Measurements from ENCODE around the gene TNFRSF12A. TPM values are rescaled to one million over a fixed set of nuclear protein-coding genes. Genes with fewer than 3 reads are reported as not detected.

TNFRSF12A gene
- total and polyA plus RNA-seq, 2 of the 8 experiments (the other 6 are each of a cell fraction or from before 2014, with no cell fraction given): 81.0 to 82.5 TPM

GRCh38 chr16:2987286-2987685 is 32.9 kb upstream of the TNFRSF12A start:
- no peak overlapping the region for H3K4me2 ChIP-seq (ENCODE audit: insufficient read depth in 1 of 2, low read depth in 2 of 2, low read length in 2 of 2)
- peaks cover 3 to 28% (median 23%) of the 10 kb centered on the region in 4 experiments for H3K4me1 ChIP-seq (replicated peaks in 1 of 4; ENCODE audit: control insufficient read depth in 3 of 4, insufficient read depth in 4 of 4, low read length in 3 of 4)
- no peak for TF ChIP-seq FOSL1 (IDR thresholded peaks at IDR 0.05; ENCODE audit: insufficient read depth, low read depth, low read length)
- no peak for TF ChIP-seq CREB1 (IDR thresholded peaks at IDR 0.05)
- H2AFZ ChIP-seq (ENCODE audit: low read length): no peak overlapping the region
- ChIA-PET POLR2A (ENCODE audit: partially characterized antibody) (interaction anchor here (0.5 to 15.2 kb wide), 10 partner anchors 10 to 36 kb away, joined by 3 to 200 read pairs (median 3); partner anchors contain the start of genes CLDN6, HCFC1R1, THOC6 and TNFRSF12A), CTCF (ENCODE audit: partially characterized antibody) (interaction anchor here (0.9 to 5.2 kb wide), 5 partner anchors 10 to 41 kb away, joined by 3 to 24 read pairs (median 4); partner anchors contain the start of genes CLDN6 and CLDN9)
- H3K79me1 ChIP-seq (ENCODE audit: low read depth, low read length): no peaks in the 10 kb centered on the region
- no peaks in the 10 kb centered on the region for H3K9me3 ChIP-seq (ENCODE audit: insufficient read depth in 2 of 2, low read depth in 1 of 2, low read length in 1 of 2)
- no peak overlapping the region for H4K91ac ChIP-seq (replicated peaks; ENCODE audit: insufficient read length, low read length)
- no peaks in the 10 kb centered on the region for H4K20me1 ChIP-seq (replicated peaks in 1 of 2; ENCODE audit: control insufficient read depth in 1 of 2, insufficient read depth in 2 of 2, low read length in 2 of 2)
- H2BK120ac ChIP-seq (replicated peaks; ENCODE audit: low read depth, low read length): no peak overlapping the region
- no peaks in the 10 kb centered on the region; a peak in 1 of 7 replicates for H3K27me3 ChIP-seq (replicated peaks in 1 of 4; ENCODE audit: control insufficient read depth in 3 of 4, extremely low read depth in 1 of 4, insufficient read depth in 3 of 4, low read length in 3 of 4)
- no peak overlapping the region for H4K8ac ChIP-seq (ENCODE audit: extremely low read depth, insufficient read depth, low read length)
- no peak overlapping the region for H3K18ac ChIP-seq (ENCODE audit: extremely low read depth, low read length)
- no peaks in the 10 kb centered on the region for H3K36me3 ChIP-seq (ENCODE audit: control insufficient read depth in 2 of 4, insufficient read depth in 4 of 4, low read length in 3 of 4)
- H3K27ac ChIP-seq (ENCODE audit: low read depth, low read length): no peak overlapping the region
- FAIRE-seq (no peak), DNase-seq (ENCODE audit: low read depth in 1 of 2, low spot score in 2 of 2) (no peak)
- H2BK20ac ChIP-seq (ENCODE audit: low read length): no peak overlapping the region
- H3K4me3 ChIP-seq (ENCODE audit: extremely low read depth in 1 of 4, insufficient read depth in 2 of 4, low read depth in 3 of 4, low read length in 4 of 4): no peak overlapping the region
- no peak overlapping the region for H2BK5ac ChIP-seq (ENCODE audit: low read depth, low read length)
- H3K9ac ChIP-seq (replicated peaks in 1 of 4; ENCODE audit: extremely low read depth in 1 of 4, low read depth in 3 of 4, low read length in 3 of 4): no peak overlapping the region
- H2BK15ac ChIP-seq (ENCODE audit: low read length): no peak overlapping the region
- no peak overlapping the region for H3K4ac ChIP-seq (replicated peaks; ENCODE audit: insufficient read length, low read depth, low read length)
- no peak overlapping the region for H3K56ac ChIP-seq (replicated peaks; ENCODE audit: insufficient read length, low read depth, low read length)
- H4K5ac ChIP-seq (ENCODE audit: insufficient read length, low read depth, low read length): no peak overlapping the region
- WGBS, 2 experiments (ENCODE audit: extremely low coverage in 1 of 2, insufficient coverage in 1 of 2, insufficient read length in 1 of 2, insufficient replicate concordance in 2 of 2, low coverage in 1 of 2, low lambda C conversion rate in 2 of 2, missing lambda C conversion rate in 1 of 2): 93% methylated on average over 9 of the region's 9 CpGs; no CpG with 5 or more reads in 1 of the 2 experiments
- no peak overlapping the region for H3K14ac ChIP-seq (ENCODE audit: insufficient read length)
- no peaks in the 10 kb centered on the region; the same call in 1 of the 2 replicates for H3K23me2 ChIP-seq (ENCODE audit: low read depth, low read length)
- no peaks in the 10 kb centered on the region for H3K79me2 ChIP-seq (ENCODE audit: control insufficient read depth in 1 of 2, insufficient read depth in 2 of 2, low read length in 2 of 2)
- 0 out of 2 replicates have a peak overlapping the region, but pooled peaks have one; percentile 27 for H2BK12ac ChIP-seq (ENCODE audit: low read depth, low read length)
- H2AK5ac ChIP-seq (ENCODE audit: low read depth, low read length): no peak overlapping the region
- H3K23ac ChIP-seq (ENCODE audit: insufficient read length): no peak overlapping the region
